HepG2 (cell line): ENCODE measurements around the gene CCL22. TPM values are rescaled to one million over a fixed set of nuclear protein-coding genes. Genes with fewer than 3 reads are reported as not detected.
A peak's percentile ranks its signal among the peaks of the same experiment; 100 is the strongest.

ENCODE experiments used
- ATAC-seq: fragments of 200-7000 bp; cut with Tn5 transposase; 3 replicates; pipeline ENCODE4 v1.9.1; 2020; ENCODE audit warnings: mild to moderate bottlenecking, moderate library complexity
- BruUV-seq: library from RNA; stranded (reverse); fragments of 400-500 nt; replicated peaks from 2 replicates; lab custom pipeline; 2021; lab: Mats Ljungman, UMichigan
- CTCF ChIA-PET: fragments of 300-600 bp; formaldehyde crosslinking; extraction: SDS; loops from one replicate; lab custom pipeline; 2021; ENCODE audit warnings: low total read pairs, inconsistent platforms, low intra/inter-chr PET ratio; lab: Yijun Ruan, JAX
- POLR2A ChIA-PET: fragments of 350-600 bp; sonication (Branson Sonifier 250); formaldehyde crosslinking; loops from one replicate; lab custom pipeline; 2020; ENCODE audit warnings: antibody characterized with exemption, inconsistent platforms; lab: Yijun Ruan, JAX
- DNase-seq: peaks from one replicate; pipeline ENCODE4 v3.0.0-alpha.2; 2015; ENCODE audit warnings: low spot score
- FAIRE-seq: peaks from 3 replicates; lab custom pipeline; 2011; peaks lifted over from hg19 to GRCh38; lab: Jason Lieb, UNC
- H2AFZ ChIP-seq: one replicate; pipeline ENCODE4 v1.6.1; 2011; ENCODE audit warnings: low read length, inconsistent platforms
- H3K27ac ChIP-seq: fragments of 300-600 bp; 3 replicates; pipeline ENCODE4 v1.8.0; 2011; ENCODE audit warnings: mixed run types, mild to moderate bottlenecking, mixed read lengths, low read length, inconsistent platforms; ENCODE audit not compliant: insufficient read depth; ENCODE audit errors: extremely low read length
- H3K27me3 ChIP-seq, 2 experiments: fragments of 200-600 bp in 1 of 2; 2 replicates in 1 of 2; 3 replicates in 1 of 2; pipeline versions ENCODE4 v1.6.0 to v1.8.0; 2011; ENCODE audit warnings: low read length in 2 of 2, mild to moderate bottlenecking in 2 of 2, moderate library complexity in 2 of 2, inconsistent platforms in 1 of 2; ENCODE audit not compliant: insufficient read depth in 2 of 2, control insufficient read depth in 1 of 2
- H3K36me3 ChIP-seq, 2 experiments: fragments of 200-600 bp in 1 of 2; replicated peaks in 1 of 2; 2 replicates in 1 of 2; 3 replicates in 1 of 2; pipeline versions ENCODE4 v1.5.1 to v1.8.0; 2011; ENCODE audit warnings: low read length in 2 of 2, inconsistent platforms in 1 of 2; ENCODE audit not compliant: insufficient read depth in 2 of 2, control insufficient read depth in 1 of 2
- H3K4me1 ChIP-seq: 2 replicates; pipeline ENCODE4 v1.5.1; 2012; ENCODE audit warnings: low read length, inconsistent platforms; ENCODE audit not compliant: insufficient read depth
- H3K4me2 ChIP-seq: 2 replicates; pipeline ENCODE4 v1.6.0; 2011; ENCODE audit warnings: low read depth, low read length, inconsistent platforms
- H3K4me3 ChIP-seq, 3 experiments: fragments of 200-600 bp in 1 of 3; sonication (generic), shearing (Covaris generic) in 1 of 3; replicated peaks in 1 of 3; 2 replicates each; pipeline ENCODE4 v1.5.1; 2011 to 2016; ENCODE audit warnings: low read length in 3 of 3, inconsistent platforms in 2 of 3, low read depth in 2 of 3, mild to moderate bottlenecking in 2 of 3, control low read depth in 1 of 3, mixed read lengths in 1 of 3; ENCODE audit not compliant: insufficient read depth in 1 of 3
- H3K79me2 ChIP-seq: one replicate; pipeline ENCODE4 v1.6.1; 2011; ENCODE audit warnings: low read length, inconsistent platforms; ENCODE audit not compliant: insufficient read depth
- H3K9ac ChIP-seq: 2 replicates; pipeline ENCODE4 v1.6.0; 2011; ENCODE audit warnings: mild to moderate bottlenecking, low read depth, low read length, inconsistent platforms; ENCODE audit not compliant: insufficient read depth
- H3K9me3 ChIP-seq: 2 replicates; pipeline ENCODE4 v1.5.1; 2012; ENCODE audit warnings: mild to moderate bottlenecking, low read length
- H4K20me1 ChIP-seq: 2 replicates; pipeline ENCODE4 v1.6.0; 2011; ENCODE audit warnings: inconsistent platforms, mild to moderate bottlenecking, low read length, moderate library complexity; ENCODE audit not compliant: insufficient read depth
- ATF6 ChIP-seq: sonication (generic); formaldehyde crosslinking; conservative IDR thresholded peaks from 2 replicates; pipeline ENCODE4 v1.4.0; 2020; ENCODE audit warnings: missing genetic modification reagents
- CBX5 ChIP-seq: sonication (generic); formaldehyde crosslinking; IDR thresholded peaks from 2 replicates; pipeline ENCODE4 v1.4.0; 2020; ENCODE audit warnings: missing genetic modification reagents, borderline replicate concordance
- ELF4 ChIP-seq: sonication (generic); formaldehyde crosslinking; IDR thresholded peaks from 2 replicates; pipeline ENCODE4 v1.5.0; 2020; ENCODE audit warnings: missing genetic modification reagents, mild to moderate bottlenecking, moderate library complexity, borderline replicate concordance
- ERF ChIP-seq: IDR thresholded peaks from 2 replicates; pipeline ENCODE4 v1.6.1; 2018; ENCODE audit warnings: missing biosample characterization, missing genetic modification reagents
- HNRNPK ChIP-seq: fragments of 200-400 bp; formaldehyde crosslinking; IDR thresholded peaks from 2 replicates; pipeline ENCODE4 v1.6.1; 2018; ENCODE audit warnings: low read length, low read depth, moderate library complexity, mild to moderate bottlenecking; ENCODE audit not compliant: poor library complexity, severe bottlenecking
- IRX3 ChIP-seq: sonication (generic); formaldehyde crosslinking; IDR thresholded peaks from 2 replicates; pipeline ENCODE4 v1.8.1; 2023; ENCODE audit warnings: mild to moderate bottlenecking, low read depth, missing genetic modification reagents, borderline replicate concordance
- MLX ChIP-seq: IDR thresholded peaks from 2 replicates; pipeline ENCODE4 v1.6.1; 2016
- PREB ChIP-seq: sonication (generic); formaldehyde crosslinking; IDR thresholded peaks from 2 replicates; pipeline ENCODE4 v1.4.0; 2020; ENCODE audit warnings: missing genetic modification reagents
- ZBTB38 ChIP-seq: sonication (generic); formaldehyde crosslinking; IDR thresholded peaks from 2 replicates; pipeline ENCODE4 v1.5.1; 2020; ENCODE audit warnings: mild to moderate bottlenecking, missing genetic modification reagents
- ZBTB43 ChIP-seq: sonication (generic); formaldehyde crosslinking; conservative IDR thresholded peaks from 2 replicates; pipeline ENCODE4 v1.4.0; 2020; ENCODE audit warnings: missing genetic modification reagents
- ZNF768 ChIP-seq: sonication (generic); formaldehyde crosslinking; IDR thresholded peaks from 2 replicates; pipeline ENCODE4 v1.4.0; 2020; ENCODE audit warnings: missing genetic modification reagents
- WGBS: methylation state at CpG from one replicate; pipeline ENCODE4 v1.1.6; 2017; ENCODE audit warnings: low lambda C conversion rate; 5-methylcytosine and 5-hydroxymethylcytosine counted together
- in situ Hi-C: cut with HindIII; loops from 2 replicates; pipeline ENCODE4 v1.10.0; 2017; ENCODE audit warnings: low pct_unique_long_range_greater_than_20kb; ENCODE audit not compliant: extremely low pct_ligation_motif_present
- intact Hi-C: fragments of 100-400 bp; cut with micrococcal nuclease; formaldehyde crosslinking; loops from one replicate; pipeline ENCODE4 v1.10.0; 2022; ENCODE audit not compliant: unreplicated experiment
- polyA plus RNA-seq, 8 experiments: library from polyadenylated mRNA; depleted of rRNA in 3 of 8; stranded (reverse) in 7 of 8; unstranded in 1 of 8; fragments of >200 nt; fragmentation: Illumina TruSeq in 4 of 8; extraction: Trizol in 4 of 8; gene quantifications; 2 replicates each; pipeline versions ENCODE4 v1.2.1 to v1.2.3, GENCODE V29; 2011 to 2016; ENCODE audit warnings: low read depth in 4 of 8, missing spikeins in 1 of 8, mixed read lengths in 1 of 8; ENCODE audit not compliant: insufficient read depth in 1 of 8
- total RNA-seq, 5 experiments: library from RNA; depleted of rRNA; stranded (reverse); fragments of >200 nt; fragmentation: Illumina TruSeq; extraction: Trizol; gene quantifications; 2 replicates each; pipeline ENCODE4 v1.2.3, GENCODE V29; 2016; ENCODE audit warnings: low read depth in 1 of 5
- TF ChIP-seq, protein P1 (sequence below): sonication (generic); formaldehyde crosslinking; IDR thresholded peaks from 2 replicates; pipeline ENCODE4 v1.4.0; 2020; ENCODE audit warnings: missing genetic modification reagents, mild to moderate bottlenecking, borderline replicate concordance

The CCL22 gene
- total and polyA plus RNA-seq, 2 of the 13 experiments (the other 11 are each of a cell fraction or from before 2014, with no cell fraction given), result not detected

- Histone ChIP-seq H3K79me2 (peaks cover 18% of the 10 kb centered on the region), H3K4me2 (no peak overlapping the region), H2AFZ (no peak overlapping the region), H3K9ac (no peak overlapping the region), H3K4me3 (no peak overlapping the region), H3K27me3 (no peaks in the 10 kb centered on the region), H3K9me3 (no peaks in the 10 kb centered on the region), H3K4me1 (peaks cover 64% of the 10 kb centered on the region), H3K36me3 (peaks cover 32 to 48% of the 10 kb centered on the region in 2 experiments), H3K27ac (no peak overlapping the region), H4K20me1 (peaks cover 9% of the 10 kb centered on the region; the same call in 1 of the 2 replicates)
- BruUV-seq, result no TSS peak
- no peak for FAIRE-seq
- DNase-seq, result no peak
- WGBS, result 96% methylated on average over 33 of the region's 35 CpGs
- in situ Hi-C loops (no loop called here), intact Hi-C loops (no loop called here)
- ChIA-PET POLR2A (interaction anchor here (1.2 to 3.2 kb wide), 5 partner anchors 9 to 83 kb away, joined by 4 to 37 read pairs (median 4); partner anchors contain the start of gene CX3CL1), CTCF (no interaction called here)
- no peak for ATAC-seq
- TF ChIP-seq IRX3 (CRISPR knock-in tag) (peak; percentile 38; the same call in 1 of the 2 replicates), ERF (no peak), ZBTB38 (peak; percentile 88; the same call in 1 of the 2 replicates), PREB (CRISPR knock-in tag) (no peak), MLX (CRISPR knock-in tag) (no peak), ATF6 (CRISPR knock-in tag) (no peak), CBX5 (CRISPR knock-in tag) (no peak), ELF4 (no peak), HNRNPK (no peak), ZNF768 (CRISPR knock-in tag) (0 out of 2 replicates have a peak, but pooled peaks have one; percentile 11), ZBTB43 (CRISPR knock-in tag) (no peak)
- TF ChIP-seq, protein P1, sequence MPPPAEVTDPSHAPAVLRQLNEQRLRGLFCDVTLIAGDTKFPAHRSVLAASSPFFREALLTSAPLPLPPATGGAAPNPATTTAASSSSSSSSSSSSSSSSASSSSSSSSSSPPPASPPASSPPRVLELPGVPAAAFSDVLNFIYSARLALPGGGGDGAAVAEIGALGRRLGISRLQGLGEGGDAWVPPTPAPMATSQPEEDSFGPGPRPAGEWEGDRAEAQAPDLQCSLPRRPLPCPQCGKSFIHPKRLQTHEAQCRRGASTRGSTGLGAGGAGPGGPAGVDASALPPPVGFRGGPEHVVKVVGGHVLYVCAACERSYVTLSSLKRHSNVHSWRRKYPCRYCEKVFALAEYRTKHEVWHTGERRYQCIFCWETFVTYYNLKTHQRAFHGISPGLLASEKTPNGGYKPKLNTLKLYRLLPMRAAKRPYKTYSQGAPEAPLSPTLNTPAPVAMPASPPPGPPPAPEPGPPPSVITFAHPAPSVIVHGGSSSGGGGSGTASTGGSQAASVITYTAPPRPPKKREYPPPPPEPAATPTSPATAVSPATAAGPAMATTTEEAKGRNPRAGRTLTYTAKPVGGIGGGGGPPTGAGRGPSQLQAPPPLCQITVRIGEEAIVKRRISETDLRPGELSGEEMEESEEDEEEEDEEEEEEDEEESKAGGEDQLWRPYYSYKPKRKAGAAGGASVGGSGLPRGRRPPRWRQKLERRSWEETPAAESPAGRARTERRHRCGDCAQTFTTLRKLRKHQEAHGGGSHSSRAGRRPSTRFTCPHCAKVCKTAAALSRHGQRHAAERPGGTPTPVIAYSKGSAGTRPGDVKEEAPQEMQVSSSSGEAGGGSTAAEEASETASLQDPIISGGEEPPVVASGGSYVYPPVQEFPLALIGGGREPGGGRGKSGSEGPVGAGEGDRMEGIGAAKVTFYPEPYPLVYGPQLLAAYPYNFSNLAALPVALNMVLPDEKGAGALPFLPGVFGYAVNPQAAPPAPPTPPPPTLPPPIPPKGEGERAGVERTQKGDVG (CRISPR knock-in tag), result no peak
These were observed 23.4 kb downstream of the CCL22 start for GRCh38 chr16:57381791-57382534.
